ENCODE data around the gene VAMP4.

VAMP4 gene

GRCh38 chr1:171654201-171654941 is 87.5 kb downstream of the VAMP4 start:
- in situ Hi-C loops (cut with MboI; ENCODE audit: low sequenced_read_pairs), result no loop called here

- in situ Hi-C loops (cut with MboI; ENCODE audit: low sequenced_read_pairs), result no loop called here
Observed at GRCh38 chr1:171653796-171654195, 88.1 kb downstream of the VAMP4 start.

GRCh38 chr1:171652234-171652822 is 89.5 kb downstream of the VAMP4 start, which contains the start of gene MYOC:
TSS of gene MYOC (minus strand) at chr1:171652688. CDS start at chr1:171652611, 77 bp downstream.
- in situ Hi-C loops (cut with MboI; ENCODE audit: low sequenced_read_pairs), result no loop called here

Measured in HL-60/S4 treated with retinoic acid at 250 ng/mL for 4 days and 3 days (cell line).